ENCODE results near the gene EIF4E1B. TPM values are rescaled to one million over a fixed set of nuclear protein-coding genes. Genes with fewer than 3 reads are reported as not detected.

Gene EIF4E1B
- total RNA-seq, 2 experiments from 2014 or later: not detected

- DNase-seq: no peak
- Mint-ChIP-seq H3K9me3 (no peaks in the 10 kb centered on the region), H3K27ac (no peak overlapping the region), H3K27me3 (peaks cover 30% of the 10 kb centered on the region), H3K36me3 (no peaks in the 10 kb centered on the region), H3K4me1 (no peaks in the 10 kb centered on the region), H3K4me3 (no peak overlapping the region)
These were observed 40.9 kb downstream of the EIF4E1B start for GRCh38 chr5:176671399-176671798.

GRCh38 chr5:176671890-176672747 is 41.6 kb downstream of the EIF4E1B start:
- H3K9me3 Mint-ChIP-seq: no peaks in the 10 kb centered on the region
- H3K4me1 Mint-ChIP-seq: no peaks in the 10 kb centered on the region
- no peak for DNase-seq
- no peaks in the 10 kb centered on the region for H3K36me3 Mint-ChIP-seq
- no peak overlapping the region for H3K4me3 Mint-ChIP-seq
- peaks cover 29% of the 10 kb centered on the region for H3K27me3 Mint-ChIP-seq
- H3K27ac Mint-ChIP-seq: no peak overlapping the region

GRCh38 chr5:176673651-176674583 is 43.4 kb downstream of the EIF4E1B start:
- no peak for DNase-seq
- Mint-ChIP-seq H3K36me3 (no peaks in the 10 kb centered on the region), H3K4me3 (no peak overlapping the region), H3K27ac (no peak overlapping the region), H3K27me3 (peaks cover 39% of the 10 kb centered on the region), H3K4me1 (no peaks in the 10 kb centered on the region), H3K9me3 (no peaks in the 10 kb centered on the region)

DNA sequence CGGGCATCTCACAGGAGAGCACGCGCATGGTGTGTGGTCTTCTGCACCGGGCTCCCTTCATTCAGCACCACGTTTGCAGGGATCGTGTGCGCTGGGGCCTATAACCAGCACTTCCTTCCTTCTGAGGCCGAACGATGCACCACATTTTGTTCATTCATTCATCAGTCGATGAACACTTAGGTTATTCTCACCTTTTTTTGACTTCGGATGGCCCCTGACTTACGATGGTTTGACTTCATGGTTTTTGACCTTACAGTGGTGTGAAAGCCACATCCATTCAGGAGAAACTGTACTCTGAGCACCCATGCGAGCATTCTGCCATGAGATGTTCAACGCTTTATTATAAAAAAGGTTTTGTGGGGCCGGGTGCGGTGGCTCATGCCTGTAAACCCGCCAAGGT is 44.3 kb downstream of the EIF4E1B start:
- no peak overlapping the region for H3K4me3 Mint-ChIP-seq

GRCh38 chr5:176675676-176676360 is 45.3 kb downstream of the EIF4E1B start:
- no peak for DNase-seq
- Mint-ChIP-seq H3K27me3 (peaks cover 47% of the 10 kb centered on the region), H3K36me3 (no peaks in the 10 kb centered on the region), H3K4me3 (no peak overlapping the region), H3K9me3 (no peaks in the 10 kb centered on the region), H3K27ac (no peak overlapping the region), H3K4me1 (no peaks in the 10 kb centered on the region)

More for the DNA sequence above, 44.3 kb downstream of the EIF4E1B start:
- H3K27me3 Mint-ChIP-seq: peaks cover 45% of the 10 kb centered on the region
- no peaks in the 10 kb centered on the region for H3K36me3 Mint-ChIP-seq
- H3K27ac Mint-ChIP-seq: no peak overlapping the region
- H3K4me1 Mint-ChIP-seq: no peaks in the 10 kb centered on the region
- DNase-seq: no peak
- H3K9me3 Mint-ChIP-seq: no peaks in the 10 kb centered on the region

- H3K4me3 Mint-ChIP-seq: no peak overlapping the region
- H3K36me3 Mint-ChIP-seq: no peaks in the 10 kb centered on the region
- no peaks in the 10 kb centered on the region for H3K9me3 Mint-ChIP-seq
- DNase-seq: no peak
- no peak overlapping the region for H3K27ac Mint-ChIP-seq
- peaks cover 49% of the 10 kb centered on the region for H3K27me3 Mint-ChIP-seq
- no peaks in the 10 kb centered on the region for H3K4me1 Mint-ChIP-seq
These were observed 45.9 kb downstream of the EIF4E1B start for GRCh38 chr5:176676361-176676824.

- no peaks in the 10 kb centered on the region for H3K9me3 Mint-ChIP-seq
- DNase-seq: no peak
- H3K36me3 Mint-ChIP-seq: no peaks in the 10 kb centered on the region
- H3K27ac Mint-ChIP-seq: no peak overlapping the region
- H3K27me3 Mint-ChIP-seq: peaks cover 54% of the 10 kb centered on the region
- H3K4me1 Mint-ChIP-seq: no peaks in the 10 kb centered on the region
- no peak overlapping the region for H3K4me3 Mint-ChIP-seq
These were observed 46.9 kb downstream of the EIF4E1B start for GRCh38 chr5:176677209-176677939.

DNA sequence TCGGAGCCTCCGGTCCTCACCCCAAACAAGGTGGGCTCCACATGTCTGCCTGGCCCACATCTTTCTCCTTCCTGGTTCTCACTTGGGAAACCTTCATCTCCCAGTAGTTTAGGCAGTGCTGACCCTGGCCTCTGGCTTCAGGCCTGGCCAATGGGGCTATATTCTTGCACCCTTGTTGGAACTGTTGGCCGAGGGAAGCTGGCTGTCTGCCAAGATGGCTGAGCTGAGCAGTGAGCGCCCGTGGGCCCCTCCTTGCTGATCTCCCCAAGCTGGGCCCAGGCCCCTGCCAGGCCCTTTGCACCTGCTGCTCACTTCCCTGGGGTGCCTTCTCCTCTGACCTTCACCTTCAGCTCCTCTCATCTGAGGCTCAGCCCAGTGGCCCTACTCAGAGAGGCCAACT is 48.1 kb downstream of the EIF4E1B start:
- H3K27ac Mint-ChIP-seq: no peak overlapping the region
- H3K27me3 Mint-ChIP-seq: peaks cover 58% of the 10 kb centered on the region
- no peak overlapping the region for H3K4me3 Mint-ChIP-seq

DNA sequence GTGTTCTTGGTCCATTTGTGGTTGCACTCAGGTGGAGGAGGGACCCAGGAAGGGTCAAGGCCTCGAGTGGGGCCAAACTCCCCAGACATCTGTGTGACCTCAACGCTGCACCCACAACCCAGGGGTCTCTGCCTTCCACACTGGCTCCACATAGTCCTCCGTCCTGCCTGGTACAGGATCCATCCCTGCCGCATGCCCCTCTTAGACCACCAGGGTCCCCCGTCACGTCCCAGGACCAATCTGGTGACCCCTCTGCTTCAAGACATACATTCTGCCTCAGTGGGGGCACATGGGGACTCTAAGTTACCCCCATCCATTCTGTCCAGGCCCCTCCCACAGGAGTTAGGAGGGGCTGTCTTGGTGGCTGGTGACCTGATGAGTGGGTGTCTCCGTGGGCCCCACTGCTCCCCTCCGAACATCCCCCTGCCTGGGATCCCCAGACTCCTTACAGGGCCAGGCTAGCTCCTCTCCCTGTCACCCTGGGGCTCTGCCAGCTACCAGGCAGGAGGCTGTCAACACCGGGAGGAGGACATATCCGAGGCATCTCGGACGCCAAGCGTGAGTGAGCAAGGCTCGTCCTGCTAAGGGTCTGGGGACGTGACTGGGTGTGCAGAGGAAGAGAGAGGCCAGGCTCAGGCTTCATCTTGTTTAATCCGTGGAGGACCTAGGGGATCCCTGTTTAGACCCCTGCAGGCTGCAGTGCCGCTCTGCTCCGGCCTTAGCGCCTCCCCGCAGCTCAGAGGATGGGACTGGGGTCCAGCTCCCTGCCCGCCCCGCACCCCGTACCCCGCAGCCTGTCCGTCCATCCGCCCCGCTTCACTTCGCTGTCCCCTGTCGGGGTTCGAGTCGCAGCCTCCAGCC is 49.1 kb downstream of the EIF4E1B start:
- no peaks in the 10 kb centered on the region for H3K9me3 Mint-ChIP-seq
- DNase-seq: no peak
- H3K27ac Mint-ChIP-seq: no peak overlapping the region
- no peak overlapping the region for H3K4me3 Mint-ChIP-seq
- no peaks in the 10 kb centered on the region for H3K36me3 Mint-ChIP-seq
- peaks cover 64% of the 10 kb centered on the region for H3K27me3 Mint-ChIP-seq
- H3K4me1 Mint-ChIP-seq: no peaks in the 10 kb centered on the region

More for the DNA sequence above, 48.1 kb downstream of the EIF4E1B start:
- Mint-ChIP-seq H3K36me3 (no peaks in the 10 kb centered on the region), H3K4me1 (no peaks in the 10 kb centered on the region), H3K9me3 (no peaks in the 10 kb centered on the region)
- no peak for DNase-seq

DNA sequence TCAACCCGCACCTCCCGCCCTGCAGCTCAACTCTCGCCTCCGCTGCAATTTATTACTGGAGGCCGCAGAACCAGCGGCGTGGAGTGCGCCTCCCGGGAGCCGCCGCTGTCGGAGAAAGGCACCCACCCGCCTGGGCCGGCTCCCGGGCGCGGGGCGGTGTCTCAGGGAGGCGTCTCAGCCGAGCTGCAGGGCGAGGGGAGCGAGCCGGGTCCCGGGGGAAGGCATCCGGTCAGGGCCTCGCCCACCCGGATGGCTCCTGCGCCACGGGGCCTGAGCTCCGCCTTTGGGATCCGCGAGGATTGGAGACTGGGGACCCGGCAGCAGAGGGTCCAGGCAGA is 49.7 kb downstream of the EIF4E1B start:
- no peak overlapping the region for H3K4me3 Mint-ChIP-seq

DNA sequence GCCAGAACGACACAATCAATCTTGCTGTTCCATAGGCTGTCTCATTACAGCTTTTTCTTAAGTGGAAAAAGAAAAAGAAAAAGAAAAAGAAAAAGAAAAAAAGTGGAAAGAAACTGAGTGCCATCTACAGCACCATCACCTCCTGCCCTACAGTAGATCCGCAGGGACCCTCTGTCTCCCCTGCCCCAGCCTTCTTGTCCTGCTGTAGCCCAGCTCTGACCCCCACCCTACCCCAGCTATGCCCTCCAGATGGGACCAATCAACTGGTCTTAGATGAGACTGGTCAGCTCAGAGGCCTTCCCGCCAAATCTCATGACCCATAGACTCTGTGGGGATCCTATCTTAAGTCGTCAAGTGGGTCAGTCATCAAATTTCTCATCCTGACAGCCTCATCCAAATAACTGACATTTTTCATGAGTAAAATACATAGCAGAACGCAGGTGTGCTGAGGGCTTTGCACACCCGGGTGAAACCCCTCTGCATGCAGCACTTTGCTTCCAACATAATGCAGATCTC is 51.6 kb downstream of the EIF4E1B start:
- Mint-ChIP-seq H3K36me3 (peaks cover 3% of the 10 kb centered on the region), H3K27me3 (peaks cover 68% of the 10 kb centered on the region), H3K4me1 (no peaks in the 10 kb centered on the region), H3K9me3 (peaks cover 4% of the 10 kb centered on the region), H3K4me3 (no peak overlapping the region), H3K27ac (no peak overlapping the region)
- DNase-seq: no peak

More for the DNA sequence above, 49.7 kb downstream of the EIF4E1B start:
- Mint-ChIP-seq H3K9me3 (peaks cover 3% of the 10 kb centered on the region), H3K4me1 (no peaks in the 10 kb centered on the region), H3K27ac (no peak overlapping the region), H3K36me3 (peaks cover 3% of the 10 kb centered on the region), H3K27me3 (peaks cover 70% of the 10 kb centered on the region)
- DNase-seq: no peak

- Mint-ChIP-seq H3K4me1 (no peaks in the 10 kb centered on the region), H3K36me3 (peaks cover 3% of the 10 kb centered on the region), H3K4me3 (no peak overlapping the region), H3K27ac (no peak overlapping the region), H3K27me3 (peaks cover 50% of the 10 kb centered on the region), H3K9me3 (peaks cover 4% of the 10 kb centered on the region)
- DNase-seq: no peak
These were observed 54.5 kb downstream of the EIF4E1B start for GRCh38 chr5:176685010-176685409.

- H3K4me3 Mint-ChIP-seq: no peak overlapping the region
- H3K4me1 Mint-ChIP-seq: no peaks in the 10 kb centered on the region
- DNase-seq: no peak
- peaks cover 4% of the 10 kb centered on the region for H3K9me3 Mint-ChIP-seq
- peaks cover 3% of the 10 kb centered on the region for H3K36me3 Mint-ChIP-seq
- peaks cover 51% of the 10 kb centered on the region for H3K27me3 Mint-ChIP-seq
- no peak overlapping the region for H3K27ac Mint-ChIP-seq
These were observed 56.8 kb downstream of the EIF4E1B start for GRCh38 chr5:176687247-176687646.

Measured in activated naive CD8-positive, alpha-beta T cell treated with anti-CD3 and anti-CD28 coated beads for 36 hours (primary cell).